Activated T-cell treated with anti-CD3 and anti-CD28 coated beads for 48 hours (primary cell): Measurements from ENCODE around the gene KCNQ2.
A peak's percentile ranks its signal among the peaks of the same experiment; 100 is the strongest.

ENCODE experiments used
- DNase-seq: peaks from one replicate; pipeline ENCODE4 v3.0.0-alpha.2; 2020; ENCODE audit warnings: low read depth

Gene KCNQ2

GRCh38 chr20:63454731-63455567 lies 17.5 kb downstream of the KCNQ2 start:
- no peak for DNase-seq

- DNase-seq, result no peak
Observed at GRCh38 chr20:63452821-63453523, 19.5 kb downstream of the KCNQ2 start.

- DNase-seq, result no peak
Observed at GRCh38 chr20:63452341-63452740, 20.1 kb downstream of the KCNQ2 start.

- no peak for DNase-seq
Observed at GRCh38 chr20:63451821-63452220, 20.6 kb downstream of the KCNQ2 start.

- no peak for DNase-seq
Observed at GRCh38 chr20:63449796-63450730, 22.4 kb downstream of the KCNQ2 start.

- DNase-seq, result no peak
Observed at GRCh38 chr20:63449025-63449424, 23.4 kb downstream of the KCNQ2 start.

GRCh38 chr20:63448031-63448430 lies 24.4 kb downstream of the KCNQ2 start:
- DNase-seq, result no peak

- DNase-seq, result no peak
Observed at GRCh38 chr20:63447320-63447719, 25.1 kb downstream of the KCNQ2 start.

- DNase-seq, result no peak
Observed at GRCh38 chr20:63446216-63447024, 26.0 kb downstream of the KCNQ2 start.

- DNase-seq, result no peak
Observed at GRCh38 chr20:63445075-63445734, 27.2 kb downstream of the KCNQ2 start.

GRCh38 chr20:63444548-63444947 lies 27.9 kb downstream of the KCNQ2 start:
- no peak for DNase-seq

GRCh38 chr20:63443606-63444395 lies 28.7 kb downstream of the KCNQ2 start:
- DNase-seq, result no peak

GRCh38 chr20:63442100-63442493 lies 30.4 kb downstream of the KCNQ2 start:
- peak; percentile 64 for DNase-seq

- peak; percentile 31 for DNase-seq
Observed at GRCh38 chr20:63441136-63442099, 31.0 kb downstream of the KCNQ2 start.

GRCh38 chr20:63440366-63440955 lies 32.0 kb downstream of the KCNQ2 start:
- no peak for DNase-seq

- no peak for DNase-seq
Observed at GRCh38 chr20:63439866-63440265, 32.6 kb downstream of the KCNQ2 start.

- no peak for DNase-seq
Observed at GRCh38 chr20:63438121-63438520, 34.3 kb downstream of the KCNQ2 start.

GRCh38 chr20:63435552-63435951 lies 36.9 kb downstream of the KCNQ2 start:
- DNase-seq, result no peak
